ENCODE results near the gene HECA. TPM values are rescaled to one million over a fixed set of nuclear protein-coding genes. Genes with fewer than 3 reads are reported as not detected.

Gene HECA
- total and polyA plus RNA-seq, 10 of the 15 experiments (the other 5 are each of a cell fraction or from before 2014, with no cell fraction given), result 0.52 to 7.2 (median 2.7) TPM

DNA sequence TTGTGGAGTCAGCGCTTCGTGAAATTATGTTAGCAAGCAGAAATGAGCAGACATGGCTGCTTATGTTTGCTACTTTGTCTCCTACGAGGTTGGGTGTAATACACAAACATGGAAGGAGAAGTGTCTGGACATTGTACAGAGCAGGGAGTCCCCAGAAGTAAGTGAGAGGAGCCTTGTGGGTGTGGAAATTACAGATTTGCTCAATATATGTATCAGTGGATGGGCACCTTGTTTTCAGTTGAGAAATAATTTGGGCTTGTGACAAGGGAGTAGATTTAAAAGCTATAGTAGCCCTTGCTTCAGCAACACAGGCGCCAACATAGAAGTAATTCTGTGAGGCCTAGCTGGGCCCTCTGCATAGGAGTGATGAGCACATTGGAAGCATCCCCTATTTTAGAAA lies 49.2 kb downstream of the HECA start (continued):
- TF ChIP-seq, protein P1, sequence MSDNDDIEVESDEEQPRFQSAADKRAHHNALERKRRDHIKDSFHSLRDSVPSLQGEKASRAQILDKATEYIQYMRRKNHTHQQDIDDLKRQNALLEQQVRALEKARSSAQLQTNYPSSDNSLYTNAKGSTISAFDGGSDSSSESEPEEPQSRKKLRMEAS (IDR thresholded peaks at IDR 0.05; ENCODE audit: low read depth, low read length), result no peak
- TF ChIP-seq KLF5 (IDR thresholded peaks at IDR 0.05; ENCODE audit: partially characterized antibody), result no peak
- TF ChIP-seq CEBPZ (IDR thresholded peaks at IDR 0.05; ENCODE audit: low read depth, low read length), result no peak
- TF ChIP-seq, protein P2, sequence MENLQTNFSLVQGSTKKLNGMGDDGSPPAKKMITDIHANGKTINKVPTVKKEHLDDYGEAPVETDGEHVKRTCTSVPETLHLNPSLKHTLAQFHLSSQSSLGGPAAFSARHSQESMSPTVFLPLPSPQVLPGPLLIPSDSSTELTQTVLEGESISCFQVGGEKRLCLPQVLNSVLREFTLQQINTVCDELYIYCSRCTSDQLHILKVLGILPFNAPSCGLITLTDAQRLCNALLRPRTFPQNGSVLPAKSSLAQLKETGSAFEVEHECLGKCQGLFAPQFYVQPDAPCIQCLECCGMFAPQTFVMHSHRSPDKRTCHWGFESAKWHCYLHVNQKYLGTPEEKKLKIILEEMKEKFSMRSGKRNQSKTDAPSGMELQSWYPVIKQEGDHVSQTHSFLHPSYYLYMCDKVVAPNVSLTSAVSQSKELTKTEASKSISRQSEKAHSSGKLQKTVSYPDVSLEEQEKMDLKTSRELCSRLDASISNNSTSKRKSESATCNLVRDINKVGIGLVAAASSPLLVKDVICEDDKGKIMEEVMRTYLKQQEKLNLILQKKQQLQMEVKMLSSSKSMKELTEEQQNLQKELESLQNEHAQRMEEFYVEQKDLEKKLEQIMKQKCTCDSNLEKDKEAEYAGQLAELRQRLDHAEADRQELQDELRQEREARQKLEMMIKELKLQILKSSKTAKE (IDR thresholded peaks at IDR 0.05; ENCODE audit: low read depth, poor library complexity, severe bottlenecking), result no peak
- no peak for TF ChIP-seq SREBF2 (IDR thresholded peaks at IDR 0.05; ENCODE audit: low read length)
- no peak for TF ChIP-seq CEBPB (IDR thresholded peaks at IDR 0.05; ENCODE audit: borderline replicate concordance in 1 of 2, low read depth in 2 of 2, low read length in 2 of 2)

DNA sequence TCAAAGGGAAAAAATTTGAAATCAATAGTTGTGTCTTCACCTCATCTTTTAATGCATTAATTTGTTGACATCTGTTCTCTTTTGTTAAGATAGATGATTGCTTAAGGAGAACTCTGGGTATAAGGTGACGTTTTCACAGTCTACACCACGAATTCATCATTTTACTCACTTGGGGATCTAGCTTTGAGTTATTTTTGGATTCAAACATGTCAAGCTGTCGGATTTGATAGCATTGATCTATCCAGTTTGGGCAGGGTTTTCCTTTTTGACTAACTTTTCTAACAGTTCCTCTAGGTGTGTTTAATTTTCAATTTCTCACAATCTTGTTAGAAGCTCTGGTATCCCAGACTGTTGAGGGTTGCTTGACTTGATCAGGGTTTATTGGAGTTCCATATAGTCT lies 49.6 kb downstream of the HECA start:
- Histone ChIP-seq H4K20me1 (ENCODE audit: control insufficient read depth, insufficient read depth) (no peaks in the 10 kb centered on the region), H2AFZ (ENCODE audit: control insufficient read depth, low read depth, low read length) (no peak overlapping the region), H3K27me3 (replicated peaks in 1 of 2; ENCODE audit: control insufficient read depth in 2 of 2, insufficient read depth in 2 of 2, low read length in 1 of 2) (no peaks in the 10 kb centered on the region), H3K9me3 (replicated peaks; ENCODE audit: control insufficient read depth, insufficient read depth, low read length) (no peaks in the 10 kb centered on the region), H3K36me3 (ENCODE audit: control insufficient read depth in 2 of 2, insufficient read depth in 2 of 2, low read length in 1 of 2) (no peaks in the 10 kb centered on the region), H3K9ac (ENCODE audit: control insufficient read depth, insufficient read depth, low read length) (no peak overlapping the region), H3K4me2 (ENCODE audit: control insufficient read depth, insufficient read depth) (no peak overlapping the region), H3K79me2 (ENCODE audit: control insufficient read depth, insufficient read depth, low read length) (no peaks in the 10 kb centered on the region), H3K4me1 (ENCODE audit: control insufficient read depth, insufficient read depth, low read length) (no peaks in the 10 kb centered on the region), H3K27ac (ENCODE audit: control insufficient read depth, insufficient read depth) (no peak overlapping the region), H3K4me3 (no peak overlapping the region)
- 56% methylated on average over 3 of the region's 3 CpGs for WGBS (ENCODE audit: insufficient coverage, insufficient replicate concordance, low lambda C conversion rate, missing lambda C conversion rate)
- ATAC-seq (no peak), DNase-seq (ENCODE audit: low read depth, low spot score) (no peak), FAIRE-seq (no peak)
- BruUV-seq (replicated peaks), result no TSS peak
- CTCF ChIA-PET, result no interaction called here
- POLR2A ChIA-PET, result no interaction called here
- intact Hi-C loops (cut with micrococcal nuclease; ENCODE audit: unreplicated experiment) (no loop called here), in situ Hi-C loops (cut with MboI) (no loop called here)
- RAD21 ChIA-PET (ENCODE audit: unreplicated experiment), result no interaction called here
- SMC1A ChIA-PET (ENCODE audit: uncharacterized antibody, unreplicated experiment), result interaction anchor here (2.2 kb wide), 1 partner anchor 180 kb away, joined by 4 read pairs; no protein-coding TSS in a partner anchor
- TF ChIP-seq RCOR1 (conservative IDR thresholded peaks at IDR 0.05; ENCODE audit: low read depth, low read length) (no peak), ZNF622 (IDR thresholded peaks at IDR 0.05) (no peak), ZNF24 (IDR thresholded peaks at IDR 0.05) (no peak), IRF5 (IDR thresholded peaks at IDR 0.05; ENCODE audit: borderline replicate concordance) (no peak), STAT1 (conservative IDR thresholded peaks at IDR 0.05) (no peak), JUNB (IDR thresholded peaks at IDR 0.05) (no peak), BRCA1 (IDR thresholded peaks at IDR 0.05; ENCODE audit: low read depth, low read length) (no peak)
